Fibroblast of lung (primary cell): ENCODE measurements around the gene RBCK1.

ENCODE experiments used
- CTCF ChIP-seq, 2 donors: IDR thresholded peaks in 1 of 2; conservative IDR thresholded peaks in 1 of 2; 1 replicate in 1 of 2; 2 replicates in 1 of 2; pipeline ENCODE4 v1.5.1; 2011 to 2012; ENCODE audit warnings: low read length in 2 of 2, control low read depth in 1 of 2, inconsistent platforms in 1 of 2, low read depth in 1 of 2, mild to moderate bottlenecking in 1 of 2
- EZH2 ChIP-seq: IDR thresholded peaks from 2 replicates; pipeline ENCODE4 v1.5.1; 2012; ENCODE audit warnings: low read length, control low read depth, mild to moderate bottlenecking; ENCODE audit errors: missing control alignments

- TF ChIP-seq CTCF (conservative IDR thresholded peaks at IDR 0.05 in 1 of 2, IDR thresholded peaks at IDR 0.05 in 1 of 2; ENCODE audit: low read depth in 1 of 2, low read length in 2 of 2) = no peak
- TF ChIP-seq EZH2 = no peak
Measured at GRCh38 chr20:461254-462198, 53.4 kb downstream of the RBCK1 start.
